Stimulated activated CD8-positive, alpha-beta memory T cell treated with anti-CD3 and anti-CD28 coated beads, Interleukin-4, amount 100 ng/mL, for 1 hour (primary cell): ENCODE results near the gene SLC22A6.

ENCODE experiments used
- DNase-seq, 2 donors: peaks; one replicate each; pipeline ENCODE4 v3.0.0-alpha.2; 2020; ENCODE audit warnings: low read depth in 2 of 2, low spot score in 1 of 2

Gene SLC22A6, protein sequence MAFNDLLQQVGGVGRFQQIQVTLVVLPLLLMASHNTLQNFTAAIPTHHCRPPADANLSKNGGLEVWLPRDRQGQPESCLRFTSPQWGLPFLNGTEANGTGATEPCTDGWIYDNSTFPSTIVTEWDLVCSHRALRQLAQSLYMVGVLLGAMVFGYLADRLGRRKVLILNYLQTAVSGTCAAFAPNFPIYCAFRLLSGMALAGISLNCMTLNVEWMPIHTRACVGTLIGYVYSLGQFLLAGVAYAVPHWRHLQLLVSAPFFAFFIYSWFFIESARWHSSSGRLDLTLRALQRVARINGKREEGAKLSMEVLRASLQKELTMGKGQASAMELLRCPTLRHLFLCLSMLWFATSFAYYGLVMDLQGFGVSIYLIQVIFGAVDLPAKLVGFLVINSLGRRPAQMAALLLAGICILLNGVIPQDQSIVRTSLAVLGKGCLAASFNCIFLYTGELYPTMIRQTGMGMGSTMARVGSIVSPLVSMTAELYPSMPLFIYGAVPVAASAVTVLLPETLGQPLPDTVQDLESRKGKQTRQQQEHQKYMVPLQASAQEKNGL

GRCh38 chr11:62984451-62984991, at the start of gene SLC22A6:
Gene SLC22A6 (minus strand): TSS chr11:62984967. CDS start chr11:62984690, 277 bp downstream.
- no peak for DNase-seq

- no peak for DNase-seq
These were observed 47.7 kb upstream of the SLC22A6 start for GRCh38 chr11:63032457-63032856.

DNA sequence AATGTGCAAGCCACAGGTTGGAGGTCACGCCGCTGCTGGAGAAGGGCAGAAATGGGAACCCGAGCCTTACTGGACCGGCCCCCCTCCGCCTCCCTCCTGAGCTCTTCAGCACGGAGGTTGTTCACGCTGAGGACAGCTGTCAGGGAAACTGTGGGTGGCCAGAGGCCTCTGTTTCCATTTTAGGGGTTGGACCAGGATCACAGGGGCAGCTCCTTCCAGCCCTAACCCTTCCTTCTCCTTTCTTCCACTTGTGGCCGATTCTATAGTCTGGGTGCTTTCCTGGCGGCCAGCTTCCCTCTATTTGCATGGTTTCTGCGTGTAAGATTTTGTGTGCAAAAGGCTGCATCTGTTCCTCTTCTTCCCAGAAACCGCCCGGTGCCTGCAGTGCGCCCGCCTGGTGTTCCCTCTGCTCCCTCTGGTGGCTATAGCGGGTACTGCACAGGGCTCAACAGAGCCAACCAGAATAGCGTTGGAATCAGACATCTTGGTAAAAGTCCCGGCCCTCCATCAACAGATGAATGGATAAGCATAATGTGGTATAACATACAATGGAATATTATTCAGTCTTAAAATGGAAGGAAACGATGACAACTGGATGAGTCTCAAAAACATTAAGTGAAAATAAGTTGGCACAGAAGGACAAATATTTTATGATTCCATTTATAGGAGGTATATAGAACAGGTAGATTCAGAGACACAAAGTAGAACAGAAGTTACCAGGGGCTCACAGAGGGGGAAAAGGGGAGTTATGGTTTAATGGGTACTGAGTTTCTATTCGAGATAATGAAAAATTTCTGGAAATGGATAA, 39.3 kb upstream of the SLC22A6 start:
- DNase-seq: peak; percentile 68 to 75

GRCh38 chr11:63023222-63023814, 38.6 kb upstream of the SLC22A6 start:
- no peak for DNase-seq

DNA sequence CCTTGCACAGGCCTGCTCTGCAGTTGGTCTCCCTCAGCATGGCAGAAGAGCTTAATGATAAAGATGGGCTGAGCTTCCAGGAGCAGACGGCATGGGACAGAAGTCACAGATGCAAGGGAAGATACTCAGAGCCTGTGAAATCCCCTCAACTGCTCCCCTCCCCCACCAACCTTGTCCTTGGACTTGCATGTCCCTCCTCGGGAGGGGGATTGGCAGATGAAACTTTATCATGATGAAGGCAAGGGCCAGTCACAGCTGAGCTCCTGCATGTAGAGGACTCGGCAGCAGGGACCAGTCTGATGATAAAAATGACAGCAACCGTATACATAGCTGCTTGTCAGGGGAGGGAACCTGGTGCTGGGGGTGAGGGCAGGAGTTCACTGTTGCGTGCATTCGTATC, 37.7 kb upstream of the SLC22A6 start:
- DNase-seq: no peak

DNA sequence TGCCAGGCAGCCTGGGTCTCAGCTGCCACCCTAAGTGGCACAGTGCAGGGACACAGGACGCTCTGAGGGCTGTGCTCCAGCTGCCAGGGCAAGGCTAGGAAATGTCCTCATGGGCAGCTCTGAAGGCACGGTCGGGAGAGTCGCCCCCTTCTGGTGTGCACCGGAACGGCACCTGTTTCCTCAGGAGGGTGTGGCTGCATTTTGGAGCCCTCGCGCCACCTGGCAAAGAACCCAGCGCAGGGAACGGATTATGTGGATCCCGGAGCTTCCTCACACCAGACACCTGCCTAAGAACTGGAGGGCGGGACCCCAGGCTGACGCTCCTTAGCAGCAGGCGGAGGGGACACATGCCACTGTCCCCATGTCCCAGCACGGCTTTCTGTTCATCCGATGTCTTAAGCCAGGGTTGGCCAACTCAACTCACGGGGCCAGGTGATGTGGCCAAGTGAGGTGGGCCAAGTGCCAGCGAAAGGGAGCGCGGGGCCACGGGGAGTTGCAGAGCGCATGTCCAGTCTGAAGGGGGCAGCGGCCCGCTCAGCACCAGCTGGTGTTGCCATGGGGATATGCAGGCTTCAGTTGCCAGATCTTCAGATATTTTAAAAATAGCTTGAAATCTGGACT, 36.0 kb upstream of the SLC22A6 start:
- no peak for DNase-seq

GRCh38 chr11:63019506-63019905, 34.7 kb upstream of the SLC22A6 start:
- no peak for DNase-seq

- DNase-seq: no peak
These were observed 32.7 kb upstream of the SLC22A6 start for GRCh38 chr11:63017306-63017974.

DNA sequence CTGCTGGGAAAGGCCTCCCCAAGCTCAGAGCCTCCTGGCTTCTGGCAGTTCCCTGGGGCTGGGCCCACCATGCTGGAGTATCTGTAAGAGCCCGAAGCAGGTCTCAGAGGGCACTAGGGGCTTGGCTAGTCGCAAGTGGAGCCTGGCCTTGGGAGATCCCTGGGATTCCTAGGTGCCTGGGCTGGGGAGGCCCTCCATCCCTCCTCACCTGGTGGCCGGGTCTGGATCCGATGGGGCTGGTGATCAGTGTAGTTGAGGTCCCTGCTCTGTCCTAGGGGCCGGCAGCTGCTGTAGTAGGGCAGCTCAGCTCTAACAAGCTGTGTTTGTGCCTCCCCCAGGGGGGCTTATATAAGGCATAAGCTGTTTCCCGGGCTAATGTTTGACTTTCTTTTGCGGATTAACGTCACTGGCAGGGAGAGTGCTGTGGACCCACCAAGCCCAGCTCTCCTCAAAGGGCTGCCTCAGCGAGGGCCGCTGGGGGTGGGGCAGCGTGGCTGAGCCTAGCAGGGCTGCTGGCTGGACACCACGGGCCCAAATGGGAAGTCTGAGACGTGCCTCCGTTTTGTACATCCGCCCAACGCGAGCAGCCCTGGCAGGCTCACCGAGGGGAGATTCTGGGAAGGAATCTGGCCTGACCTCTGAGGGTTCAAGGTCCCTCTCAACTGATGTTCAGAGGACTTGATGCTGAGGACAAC, 30.9 kb upstream of the SLC22A6 start, which contains the start of gene SLC22A8:
Gene SLC22A8, minus strand, starts transcription at position 321 of the 695 bp plus-strand sequence. CDS start 883 bp downstream, outside the sequence.
- DNase-seq: no peak

GRCh38 chr11:63014408-63015055, 29.8 kb upstream of the SLC22A6 start:
- no peak for DNase-seq

- no peak for DNase-seq
These were observed 28.1 kb upstream of the SLC22A6 start for GRCh38 chr11:63012839-63013238.

DNA sequence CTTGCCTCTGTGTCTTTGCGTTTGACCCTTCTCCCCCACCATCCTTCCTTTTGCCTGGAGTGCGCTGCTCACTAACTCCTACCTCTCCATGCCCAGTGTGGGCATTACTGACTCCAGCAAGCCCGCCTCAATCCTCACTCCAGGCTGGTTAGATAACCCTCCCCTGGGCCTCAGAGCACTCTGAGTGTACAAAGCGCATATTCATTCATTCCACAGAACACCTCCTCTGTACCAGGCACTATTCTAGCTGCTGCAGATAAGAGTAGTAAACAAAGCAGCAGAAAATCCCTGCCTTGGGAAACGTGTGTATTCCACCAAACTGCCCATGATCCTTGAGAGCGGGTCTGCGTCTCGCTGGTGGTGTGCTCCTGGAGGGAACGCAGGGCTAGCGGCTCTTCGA, 27.7 kb upstream of the SLC22A6 start:
- DNase-seq: no peak

GRCh38 chr11:63010934-63011439, 26.2 kb upstream of the SLC22A6 start:
- DNase-seq: no peak

DNA sequence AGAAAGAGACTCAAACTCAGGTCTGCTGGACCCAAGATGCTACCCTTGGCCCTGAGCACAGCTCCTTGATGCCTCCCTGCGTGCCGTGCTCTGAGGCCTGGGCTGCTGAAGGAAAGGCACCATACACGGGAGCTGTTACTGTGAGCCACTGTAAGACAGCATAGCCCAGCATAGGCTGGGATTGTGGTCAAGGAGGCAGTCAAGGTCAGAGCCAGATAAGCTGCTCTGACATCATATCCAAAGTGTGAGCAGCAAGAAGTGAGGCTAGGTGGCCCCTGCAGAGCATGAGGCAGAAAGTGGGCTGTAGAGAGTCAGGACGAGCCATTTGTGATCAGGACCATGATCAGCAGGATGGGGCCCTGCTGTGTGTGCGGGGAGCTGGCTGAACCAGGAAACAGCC, 23.2 kb upstream of the SLC22A6 start:
- no peak for DNase-seq

DNA sequence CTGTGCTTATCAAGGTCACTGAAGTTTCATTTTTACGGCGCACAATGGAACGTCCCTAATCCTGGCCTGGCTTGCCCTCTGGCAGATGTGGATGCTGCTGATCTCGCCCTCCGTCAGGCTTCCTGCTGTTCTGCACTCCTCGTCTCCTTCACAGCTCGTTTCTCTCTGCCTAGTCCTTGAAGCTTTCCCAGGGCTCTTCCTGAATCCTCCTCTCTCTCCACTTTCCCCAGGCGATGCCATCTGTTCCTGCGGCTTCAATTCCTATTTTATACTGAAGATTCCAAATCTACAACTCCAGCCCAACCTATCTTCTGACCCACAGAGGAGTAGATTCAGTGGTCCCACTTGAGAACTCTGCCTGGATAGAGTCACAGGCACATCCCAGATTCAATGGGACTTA, 16.7 kb upstream of the SLC22A6 start:
- no peak for DNase-seq

DNA sequence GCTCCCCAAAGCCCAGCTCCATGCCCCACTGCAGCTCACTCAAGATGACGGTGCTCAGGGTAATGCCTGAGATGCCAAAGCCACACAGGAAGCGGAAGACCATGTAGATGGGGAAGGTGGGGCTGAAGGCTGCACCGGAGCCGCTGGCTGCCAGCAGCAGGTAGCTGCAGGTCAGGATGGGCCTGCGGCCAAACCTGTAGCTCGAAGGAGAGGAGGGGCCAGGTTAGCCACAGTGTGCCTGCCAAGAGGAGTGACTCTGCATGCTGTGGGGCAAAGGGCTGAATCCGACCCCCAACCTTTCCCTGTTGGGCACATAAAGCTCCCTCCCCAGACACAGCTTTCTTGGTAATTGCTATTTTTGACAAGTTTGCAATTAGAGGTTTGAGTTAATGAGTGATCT, 14.9 kb upstream of the SLC22A6 start:
- DNase-seq: no peak

GRCh38 chr11:62999156-62999555, 14.4 kb upstream of the SLC22A6 start:
- no peak for DNase-seq

GRCh38 chr11:62996271-62996670, 11.5 kb upstream of the SLC22A6 start:
- DNase-seq: no peak

GRCh38 chr11:62994775-62995174, 10.0 kb upstream of the SLC22A6 start:
- no peak for DNase-seq
